ENCODE results near the gene CCDC92B.
"Not testable (repeated sequence)": the region's sequence is repeated elsewhere in the genome, so short reads cannot be mapped to it uniquely, and the experiment has no call there.

CCDC92B gene

DNA sequence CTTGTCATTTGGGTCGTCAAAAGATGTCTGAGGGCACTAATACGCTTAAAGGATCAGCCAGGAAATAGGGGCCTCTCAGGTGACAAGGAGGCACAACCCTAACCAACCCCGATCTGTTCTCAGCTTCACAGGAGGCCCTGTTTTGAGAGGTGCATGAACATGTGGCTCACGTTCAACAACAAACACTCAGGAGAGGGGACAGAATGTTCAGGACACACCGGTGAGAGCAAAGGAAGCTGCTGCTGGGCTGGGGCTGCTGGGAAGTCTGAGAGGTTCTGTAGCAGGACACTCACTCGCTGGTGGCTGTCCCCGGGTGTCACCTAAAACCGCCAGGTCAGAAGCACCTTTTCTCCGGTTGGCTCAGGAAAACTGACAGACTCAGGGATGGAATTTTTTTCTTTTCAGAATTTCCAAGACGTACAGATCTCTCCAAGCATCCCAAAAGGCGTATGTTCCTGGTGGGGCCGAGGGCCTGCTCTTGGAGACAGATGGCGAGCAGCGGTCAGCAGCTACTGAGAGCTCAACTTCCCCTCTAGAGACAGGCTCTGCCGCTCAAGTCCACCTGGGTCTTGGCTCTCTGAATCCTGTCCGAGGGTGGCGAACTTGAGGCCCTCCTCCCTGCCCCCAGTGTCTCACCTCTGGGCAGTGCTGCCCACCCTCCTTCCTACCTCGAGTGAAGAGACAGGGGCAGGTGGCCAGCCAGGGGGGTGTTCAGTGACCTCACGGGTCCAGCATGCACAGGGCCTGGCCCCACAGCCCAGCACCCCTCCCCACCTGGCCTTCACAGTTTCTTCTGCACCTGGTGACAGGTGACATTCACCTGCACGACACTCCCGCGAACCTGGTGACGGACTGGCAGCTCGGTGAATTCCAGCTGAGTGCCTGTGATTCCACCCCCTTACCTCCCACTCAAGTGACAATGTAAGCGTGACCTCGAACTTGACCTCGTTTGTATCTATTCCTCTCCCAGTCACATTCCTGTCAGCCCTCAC, 60.8 kb downstream of the CCDC92B start:
- DNase-seq = no peak

DNA sequence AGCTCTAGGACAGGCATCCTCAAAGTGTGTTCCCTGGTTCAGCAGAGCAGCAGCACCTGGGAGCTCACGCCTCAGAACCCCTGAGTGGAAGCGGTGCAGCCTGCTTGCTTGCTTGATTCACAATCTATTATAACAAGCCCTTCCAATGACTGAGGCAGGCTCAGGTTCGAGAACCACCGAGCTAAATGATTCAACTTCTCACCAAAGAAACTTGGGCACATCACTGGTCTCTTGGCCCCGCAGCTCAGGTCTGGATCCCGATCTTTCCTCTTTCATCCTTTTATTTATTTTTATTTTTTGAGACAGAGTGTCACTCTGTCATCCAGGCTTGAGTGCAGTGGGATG, 62.4 kb downstream of the CCDC92B start:
- DNase-seq = no peak

DNA sequence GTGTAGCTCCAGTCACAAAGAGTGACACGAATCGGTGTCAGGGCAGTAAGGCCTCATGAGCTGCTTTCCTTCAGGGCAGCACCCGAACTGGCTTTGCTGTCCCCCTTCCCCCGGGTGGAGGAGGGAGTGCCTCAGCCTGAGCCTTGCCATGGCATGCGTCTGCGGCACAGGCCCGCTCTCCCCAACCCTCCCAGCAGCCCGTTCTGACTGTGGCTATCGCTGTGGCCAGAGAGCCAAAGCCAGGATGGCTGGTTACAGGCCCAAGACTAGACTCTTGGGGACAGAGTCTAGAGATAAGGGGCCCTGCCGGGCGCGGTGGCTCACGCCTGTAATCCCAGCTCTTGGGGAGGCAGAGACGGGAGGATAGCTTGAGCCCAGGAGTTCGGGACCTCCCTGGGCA, 63.8 kb downstream of the CCDC92B start:
- no peak for DNase-seq

DNA sequence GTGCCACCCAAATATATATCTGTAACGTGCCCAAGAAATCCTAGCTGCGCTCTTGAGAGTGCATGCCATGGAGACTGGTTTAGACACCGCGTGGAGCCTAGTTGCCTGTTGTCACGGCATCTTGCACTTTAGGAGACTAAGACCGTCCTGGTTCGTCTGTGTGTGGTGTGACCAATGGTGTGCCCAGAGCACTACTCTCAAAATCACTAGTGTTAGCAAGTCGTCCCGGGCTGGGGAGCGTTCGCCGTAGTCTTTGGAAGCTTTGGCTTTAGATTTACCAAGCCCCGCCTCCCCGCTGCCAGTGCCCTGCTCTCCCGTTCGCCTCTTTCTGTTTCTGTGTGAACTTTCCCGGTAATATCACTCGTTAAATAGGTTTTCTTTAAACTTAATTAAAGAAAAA, 64.9 kb downstream of the CCDC92B start:
- no peak for DNase-seq

DNA sequence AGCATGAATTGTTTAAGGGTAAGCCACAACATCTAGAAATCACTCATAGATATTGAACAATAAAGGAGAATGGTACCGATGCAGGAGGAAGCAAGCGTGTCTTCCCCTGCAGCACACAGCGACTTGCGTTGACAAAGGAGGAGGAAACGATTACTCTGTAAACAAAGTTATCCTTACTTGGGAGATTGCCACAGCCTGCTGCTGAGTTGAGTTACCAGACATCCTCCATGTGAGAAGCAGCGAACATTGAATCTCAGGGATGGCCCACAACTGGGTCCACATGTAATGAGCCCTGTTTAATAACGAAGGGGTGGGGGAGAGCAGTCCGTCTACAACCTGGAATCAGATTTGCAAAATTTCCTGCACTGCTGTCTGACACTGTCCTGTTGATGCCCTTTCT, 65.5 kb downstream of the CCDC92B start:
- no peak for DNase-seq

DNA sequence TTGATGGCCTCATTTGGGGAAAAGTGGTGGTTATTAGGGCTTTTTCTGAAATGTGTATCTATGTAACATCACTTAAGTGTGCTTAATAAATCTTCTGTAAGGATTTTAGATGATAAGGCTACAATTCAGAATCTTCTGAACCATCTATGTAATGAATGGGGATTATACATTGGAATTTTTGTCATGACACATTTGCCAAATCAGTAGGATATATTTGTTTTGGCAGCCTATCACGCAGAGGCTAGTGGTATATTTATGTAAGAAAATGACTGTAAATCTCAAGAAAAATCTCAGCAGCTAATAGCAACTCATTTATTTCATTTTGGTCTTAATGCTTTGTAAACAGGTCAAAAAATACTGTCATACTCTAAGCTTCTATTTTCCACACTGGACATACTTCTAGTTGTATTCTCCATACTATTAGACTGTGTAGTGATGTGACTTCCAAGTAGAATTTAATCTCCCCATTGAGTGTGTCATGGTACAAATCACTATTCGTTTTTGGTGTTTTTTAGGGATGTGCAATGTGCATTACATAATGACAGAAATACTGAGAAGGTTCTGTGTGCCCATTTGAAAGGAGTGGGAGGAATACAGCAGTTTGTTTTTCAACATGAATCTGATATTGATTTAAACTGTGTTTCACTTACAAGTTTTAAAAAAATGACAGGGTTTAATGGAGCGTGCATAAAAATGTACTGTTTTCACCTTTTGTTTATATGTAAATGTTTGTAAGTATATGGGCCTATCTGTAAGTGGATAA, 67.1 kb downstream of the CCDC92B start:
- no peak for DNase-seq

DNA sequence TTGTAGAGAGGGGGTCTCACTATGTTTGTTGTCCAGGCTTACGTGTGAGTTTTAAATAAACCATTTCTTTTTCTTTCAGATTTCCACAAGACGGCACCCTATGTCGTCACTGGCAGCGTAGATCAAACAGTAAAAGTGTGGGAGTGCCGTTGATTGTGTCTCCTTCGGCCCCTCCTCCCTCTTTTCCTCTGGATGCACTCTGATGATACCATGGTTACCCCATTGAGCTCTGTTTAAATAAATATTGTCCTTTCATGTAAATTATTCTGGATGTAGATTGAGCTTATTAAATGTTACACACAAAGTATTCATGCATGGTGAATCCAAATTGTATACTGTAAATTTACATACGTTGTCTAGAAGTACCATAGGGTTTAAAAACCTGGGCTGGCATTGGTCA, 67.8 kb downstream of the CCDC92B start:
- DNase-seq = no peak

DNA sequence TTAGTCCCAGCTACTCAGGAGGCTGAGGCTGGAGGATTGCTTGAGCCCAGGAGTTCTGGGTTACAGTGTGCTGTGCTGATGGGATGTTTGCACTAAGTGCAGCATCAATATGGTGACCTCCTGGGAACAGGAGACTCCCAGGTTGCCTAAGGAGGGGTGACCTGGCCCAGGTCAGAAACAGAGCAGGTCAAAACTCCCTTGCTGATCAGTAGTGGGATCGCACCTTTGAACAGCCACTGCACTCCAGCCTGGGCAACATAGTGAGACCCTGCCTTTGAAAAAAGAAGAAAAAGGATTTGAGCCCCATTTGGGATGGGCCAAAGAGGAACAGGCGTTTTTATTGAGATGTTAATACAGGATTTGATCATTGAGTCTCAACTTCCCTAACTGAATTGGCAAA, 68.5 kb downstream of the CCDC92B start:
- DNase-seq = no peak

DNA sequence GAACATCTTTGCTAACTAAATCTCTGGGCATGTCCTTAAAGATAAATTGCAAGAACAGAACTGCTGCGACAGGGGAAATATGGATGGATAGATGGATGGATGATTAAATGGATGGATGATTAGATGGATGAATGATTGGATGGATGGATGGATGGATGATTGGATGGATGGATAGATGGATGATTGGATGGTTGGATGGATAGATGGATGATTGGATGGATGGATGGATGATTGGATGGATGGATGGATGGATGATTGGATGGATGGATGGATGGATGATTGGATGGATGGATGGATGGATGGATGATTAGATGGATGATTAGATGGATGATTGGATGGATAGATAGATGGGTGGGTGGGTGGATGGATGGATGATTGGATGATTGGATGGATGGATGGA, 70.2 kb downstream of the CCDC92B start:
- not testable (repeated sequence) for DNase-seq

All from central memory CD4-positive, alpha-beta T cell (primary cell).